Nephron (organoid): ENCODE results near the gene IL1A.

Experiments
- H3K27ac Mint-ChIP-seq, 3 experiments: 2 replicates each; pipeline ENCODE4 v1.8.0; 2020; ENCODE audit warnings: mixed read lengths in 3 of 3, mild to moderate bottlenecking in 2 of 3, moderate library complexity in 1 of 3
- H3K27me3 Mint-ChIP-seq: 2 replicates; pipeline ENCODE4 v1.8.0; 2021; ENCODE audit warnings: low read depth, mild to moderate bottlenecking, moderate library complexity, mixed read lengths
- H3K36me3 Mint-ChIP-seq: 2 replicates; pipeline ENCODE4 v1.8.0; 2020; ENCODE audit warnings: low read depth, mixed read lengths
- H3K4me1 Mint-ChIP-seq: 2 replicates; pipeline ENCODE4 v1.8.0; 2020; ENCODE audit warnings: mixed read lengths
- H3K4me3 Mint-ChIP-seq, 3 experiments: 2 replicates each; pipeline ENCODE4 v1.8.0; 2020; ENCODE audit warnings: mild to moderate bottlenecking in 3 of 3, mixed read lengths in 3 of 3, moderate library complexity in 2 of 3
- H3K9me3 Mint-ChIP-seq: 2 replicates; pipeline ENCODE4 v1.8.0; 2020; ENCODE audit warnings: mixed read lengths
- TF ChIP-seq, protein P1 (sequence below), 3 experiments: fragments of 200-600 bp; sonication (generic); IDR thresholded peaks; one replicate each; pipeline ENCODE4 v1.5.0; 2021; ENCODE audit warnings: antibody characterized with exemption in 3 of 3; ENCODE audit not compliant: unreplicated experiment in 3 of 3

The IL1A gene

GRCh38 chr2:112827604-112828185 is 43.4 kb upstream of the IL1A start:
- H3K36me3 Mint-ChIP-seq, result no peaks in the 10 kb centered on the region
- H3K4me1 Mint-ChIP-seq, result peaks cover 9% of the 10 kb centered on the region
- H3K4me3 Mint-ChIP-seq, result no peak overlapping the region
- peaks cover 28% of the 10 kb centered on the region for H3K27me3 Mint-ChIP-seq
- no peak overlapping the region for H3K27ac Mint-ChIP-seq
- no peaks in the 10 kb centered on the region for H3K9me3 Mint-ChIP-seq
- TF ChIP-seq, protein P1, sequence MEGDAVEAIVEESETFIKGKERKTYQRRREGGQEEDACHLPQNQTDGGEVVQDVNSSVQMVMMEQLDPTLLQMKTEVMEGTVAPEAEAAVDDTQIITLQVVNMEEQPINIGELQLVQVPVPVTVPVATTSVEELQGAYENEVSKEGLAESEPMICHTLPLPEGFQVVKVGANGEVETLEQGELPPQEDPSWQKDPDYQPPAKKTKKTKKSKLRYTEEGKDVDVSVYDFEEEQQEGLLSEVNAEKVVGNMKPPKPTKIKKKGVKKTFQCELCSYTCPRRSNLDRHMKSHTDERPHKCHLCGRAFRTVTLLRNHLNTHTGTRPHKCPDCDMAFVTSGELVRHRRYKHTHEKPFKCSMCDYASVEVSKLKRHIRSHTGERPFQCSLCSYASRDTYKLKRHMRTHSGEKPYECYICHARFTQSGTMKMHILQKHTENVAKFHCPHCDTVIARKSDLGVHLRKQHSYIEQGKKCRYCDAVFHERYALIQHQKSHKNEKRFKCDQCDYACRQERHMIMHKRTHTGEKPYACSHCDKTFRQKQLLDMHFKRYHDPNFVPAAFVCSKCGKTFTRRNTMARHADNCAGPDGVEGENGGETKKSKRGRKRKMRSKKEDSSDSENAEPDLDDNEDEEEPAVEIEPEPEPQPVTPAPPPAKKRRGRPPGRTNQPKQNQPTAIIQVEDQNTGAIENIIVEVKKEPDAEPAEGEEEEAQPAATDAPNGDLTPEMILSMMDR (IDR thresholded peaks at IDR 0.05; ENCODE audit: unreplicated experiment in 3 of 3), result no peak

DNA sequence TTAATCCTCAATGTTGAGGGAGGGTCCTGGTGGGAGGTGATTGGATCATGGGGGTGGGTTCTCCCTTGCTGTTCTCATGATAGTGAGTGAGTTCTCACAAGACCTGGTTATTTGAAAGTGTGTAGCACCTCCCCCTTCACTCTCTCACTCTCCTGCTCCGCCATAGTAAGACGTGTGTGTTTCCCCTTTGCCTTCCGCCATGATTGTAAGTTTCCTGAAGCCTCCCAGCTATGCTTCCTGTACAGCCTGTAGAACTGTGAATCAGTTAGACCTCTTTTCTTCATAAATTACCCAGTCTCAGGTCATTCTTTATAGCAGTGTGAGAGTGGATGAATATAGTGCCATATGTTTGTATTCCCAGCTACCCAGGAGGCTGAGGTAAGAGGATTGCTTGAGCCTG is 42.7 kb upstream of the IL1A start:
- Mint-ChIP-seq H3K27me3 (peaks cover 31% of the 10 kb centered on the region), H3K4me1 (peaks cover 9% of the 10 kb centered on the region), H3K27ac (no peak overlapping the region), H3K4me3 (no peak overlapping the region), H3K36me3 (no peaks in the 10 kb centered on the region), H3K9me3 (no peaks in the 10 kb centered on the region)
- TF ChIP-seq, protein P1 (IDR thresholded peaks at IDR 0.05; ENCODE audit: unreplicated experiment in 3 of 3), result no peak

DNA sequence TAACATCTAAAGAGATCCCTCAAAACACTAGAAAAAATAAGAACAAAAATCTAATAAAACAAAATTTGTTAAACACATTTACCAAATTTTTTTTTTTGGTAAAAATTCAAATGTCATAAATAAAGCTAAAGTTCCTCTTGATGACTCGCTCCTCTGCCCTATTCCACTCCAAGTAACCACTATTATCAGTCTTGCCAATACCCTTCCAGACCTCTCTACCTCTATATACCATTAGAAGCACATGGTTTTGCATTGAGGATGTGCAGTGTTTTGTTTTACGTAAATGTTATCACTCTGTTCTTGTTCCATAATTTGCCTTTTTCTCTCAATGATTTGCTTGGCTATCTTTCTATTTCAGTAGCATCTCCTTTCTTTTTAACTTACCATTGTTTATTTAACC is 41.4 kb upstream of the IL1A start:
- no peak overlapping the region for H3K27ac Mint-ChIP-seq
- peaks cover 4% of the 10 kb centered on the region for H3K4me1 Mint-ChIP-seq
- H3K4me3 Mint-ChIP-seq, result no peak overlapping the region
- no peaks in the 10 kb centered on the region for H3K36me3 Mint-ChIP-seq
- H3K9me3 Mint-ChIP-seq, result no peaks in the 10 kb centered on the region
- TF ChIP-seq, protein P1 (IDR thresholded peaks at IDR 0.05; ENCODE audit: unreplicated experiment in 3 of 3), result no peak
- H3K27me3 Mint-ChIP-seq, result peaks cover 35% of the 10 kb centered on the region

DNA sequence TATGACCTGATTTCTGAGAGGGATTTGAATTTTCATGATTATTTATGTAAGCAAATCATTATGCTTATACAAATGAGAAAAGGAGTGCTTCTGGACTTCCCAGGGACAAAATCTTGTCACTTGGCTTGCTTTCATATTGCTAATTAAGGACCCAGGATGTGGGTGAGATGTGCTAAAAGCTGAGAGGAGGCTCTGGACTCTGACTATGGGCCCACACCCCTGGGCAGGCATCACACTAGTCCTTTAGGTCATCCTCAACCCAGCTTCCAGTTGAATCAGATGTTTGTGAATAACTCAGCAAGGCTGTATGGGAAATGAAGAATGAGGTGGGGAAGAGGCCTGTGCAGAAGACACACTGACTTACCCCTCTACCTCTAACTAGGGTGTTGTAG is 40.4 kb upstream of the IL1A start:
- Mint-ChIP-seq H3K4me1 (peaks cover 4% of the 10 kb centered on the region), H3K27ac (no peak overlapping the region), H3K9me3 (no peaks in the 10 kb centered on the region), H3K36me3 (no peaks in the 10 kb centered on the region), H3K27me3 (peaks cover 35% of the 10 kb centered on the region), H3K4me3 (no peak overlapping the region)
- TF ChIP-seq, protein P1 (IDR thresholded peaks at IDR 0.05; ENCODE audit: unreplicated experiment in 3 of 3), result no peak

DNA sequence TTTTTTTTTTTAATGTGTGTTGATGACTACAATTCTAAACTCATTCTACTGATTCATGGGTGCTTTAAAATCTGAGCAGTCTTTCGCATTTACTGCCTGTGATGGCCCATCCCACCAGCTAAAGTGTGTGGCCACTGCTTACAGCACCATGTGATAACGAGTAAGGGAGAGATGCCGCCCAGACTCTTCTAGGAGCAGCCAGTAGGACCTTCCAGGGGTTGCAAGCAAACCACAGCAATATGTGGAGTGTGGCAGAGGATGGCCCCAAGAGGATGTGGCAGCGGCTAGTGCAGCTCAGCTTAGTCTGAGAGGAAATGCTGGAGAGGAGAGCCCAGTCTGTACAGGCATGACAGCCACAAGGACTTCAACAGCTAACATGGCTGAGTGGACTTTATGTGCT is 37.4 kb upstream of the IL1A start:
- H3K9me3 Mint-ChIP-seq, result no peaks in the 10 kb centered on the region
- no peaks in the 10 kb centered on the region for H3K36me3 Mint-ChIP-seq
- no peak overlapping the region for H3K4me3 Mint-ChIP-seq
- TF ChIP-seq, protein P1 (IDR thresholded peaks at IDR 0.05; ENCODE audit: unreplicated experiment in 3 of 3), result no peak
- no peak overlapping the region for H3K27ac Mint-ChIP-seq
- H3K4me1 Mint-ChIP-seq, result no peaks in the 10 kb centered on the region
- peaks cover 29% of the 10 kb centered on the region for H3K27me3 Mint-ChIP-seq

- no peaks in the 10 kb centered on the region for H3K4me1 Mint-ChIP-seq
- H3K36me3 Mint-ChIP-seq, result no peaks in the 10 kb centered on the region
- H3K27me3 Mint-ChIP-seq, result peaks cover 29% of the 10 kb centered on the region
- no peak overlapping the region for H3K27ac Mint-ChIP-seq
- no peak overlapping the region for H3K4me3 Mint-ChIP-seq
- no peaks in the 10 kb centered on the region for H3K9me3 Mint-ChIP-seq
- TF ChIP-seq, protein P1 (IDR thresholded peaks at IDR 0.05; ENCODE audit: unreplicated experiment in 3 of 3), result no peak
Observed at GRCh38 chr2:112821142-112821541, 36.8 kb upstream of the IL1A start.
